22Rv1 (cell line): ENCODE data around the gene TAF1A.

ENCODE experiments used
- ZFX ChIP-seq: fragments of 450-650 bp; IDR thresholded peaks from 2 replicates; pipeline ENCODE4 v1.6.1; 2017; ENCODE audit warnings: antibody characterized with exemption, borderline replicate concordance
- TF ChIP-seq, protein P1 (sequence below): fragments of 450-650 bp; IDR thresholded peaks from 2 replicates; pipeline ENCODE4 v1.5.1; 2017; ENCODE audit warnings: mild to moderate bottlenecking

DNA sequence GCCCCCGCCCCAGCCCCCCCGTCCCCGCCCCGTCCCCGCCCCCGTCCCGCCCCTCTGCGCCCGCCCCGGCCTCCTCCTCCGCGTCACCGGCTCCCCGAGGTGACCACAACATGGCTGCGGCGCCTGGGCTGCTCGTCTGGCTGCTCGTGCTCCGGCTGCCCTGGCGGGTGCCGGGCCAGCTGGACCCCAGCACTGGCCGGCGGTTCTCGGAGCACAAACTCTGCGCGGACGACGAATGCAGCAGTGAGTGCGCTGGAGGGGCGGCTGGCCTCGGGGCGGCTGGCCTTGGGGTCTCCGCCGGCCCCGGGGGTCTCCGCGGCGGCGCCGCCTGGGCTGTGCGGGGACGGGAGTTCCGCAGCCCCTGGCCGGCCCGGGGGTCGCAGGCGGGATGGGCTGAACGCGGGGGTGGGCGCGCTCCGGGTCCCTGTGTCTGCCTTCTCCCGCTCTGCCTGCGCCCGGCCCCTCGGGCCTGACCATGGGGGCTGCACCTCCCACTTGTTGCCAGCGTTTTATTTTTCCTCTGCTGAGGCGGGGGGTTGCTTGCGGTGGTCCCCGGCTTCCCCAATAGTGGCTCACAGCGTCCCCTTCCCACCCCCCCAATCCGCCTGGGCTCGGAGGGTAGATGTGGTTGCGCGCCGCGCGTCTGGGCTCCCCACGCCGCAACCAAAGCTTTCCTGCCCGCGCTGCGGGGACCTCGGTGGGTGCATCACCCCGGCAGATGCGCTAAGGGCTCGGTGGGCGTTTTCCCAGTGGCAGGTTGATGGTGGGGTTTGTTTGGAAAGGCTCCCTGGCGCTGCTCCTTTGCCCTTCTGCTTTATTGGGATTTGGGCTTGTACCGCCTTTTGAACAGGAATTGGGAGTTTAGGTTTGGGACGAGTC is 28.5 kb upstream of the TAF1A start, which contains the start of gene MIA3:
- TF ChIP-seq, protein P1, sequence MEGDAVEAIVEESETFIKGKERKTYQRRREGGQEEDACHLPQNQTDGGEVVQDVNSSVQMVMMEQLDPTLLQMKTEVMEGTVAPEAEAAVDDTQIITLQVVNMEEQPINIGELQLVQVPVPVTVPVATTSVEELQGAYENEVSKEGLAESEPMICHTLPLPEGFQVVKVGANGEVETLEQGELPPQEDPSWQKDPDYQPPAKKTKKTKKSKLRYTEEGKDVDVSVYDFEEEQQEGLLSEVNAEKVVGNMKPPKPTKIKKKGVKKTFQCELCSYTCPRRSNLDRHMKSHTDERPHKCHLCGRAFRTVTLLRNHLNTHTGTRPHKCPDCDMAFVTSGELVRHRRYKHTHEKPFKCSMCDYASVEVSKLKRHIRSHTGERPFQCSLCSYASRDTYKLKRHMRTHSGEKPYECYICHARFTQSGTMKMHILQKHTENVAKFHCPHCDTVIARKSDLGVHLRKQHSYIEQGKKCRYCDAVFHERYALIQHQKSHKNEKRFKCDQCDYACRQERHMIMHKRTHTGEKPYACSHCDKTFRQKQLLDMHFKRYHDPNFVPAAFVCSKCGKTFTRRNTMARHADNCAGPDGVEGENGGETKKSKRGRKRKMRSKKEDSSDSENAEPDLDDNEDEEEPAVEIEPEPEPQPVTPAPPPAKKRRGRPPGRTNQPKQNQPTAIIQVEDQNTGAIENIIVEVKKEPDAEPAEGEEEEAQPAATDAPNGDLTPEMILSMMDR, result no peak
- TF ChIP-seq ZFX, result no peak
